ENCODE data around the gene CAMK4.

Gene CAMK4

DNA sequence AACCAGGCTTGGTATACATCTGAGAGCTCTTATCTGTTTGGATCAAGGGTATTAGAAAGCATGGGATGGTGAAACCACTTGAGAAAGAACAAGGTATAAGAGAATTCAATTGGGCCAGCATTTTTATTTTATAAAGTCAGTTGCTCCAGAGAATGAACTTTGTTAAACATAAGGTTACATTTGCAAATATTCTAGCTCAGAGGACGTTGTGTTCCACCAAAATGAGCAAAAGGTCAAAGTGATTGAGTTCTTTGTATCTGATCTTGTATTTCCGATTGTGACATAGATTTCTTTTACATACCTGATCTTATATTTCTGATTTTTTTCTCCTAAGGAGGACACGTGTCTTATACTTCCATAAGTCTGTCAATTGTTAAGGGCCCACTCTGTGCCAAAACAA lies 296.7 kb downstream of the CAMK4 start:
- H3K9me3 ChIP-seq (ENCODE audit: severe bottlenecking): no peaks in the 10 kb centered on the region
- ATAC-seq (ENCODE audit: low read depth) (no peak), DNase-seq (ENCODE audit: low spot score) (no peak)
- TF ChIP-seq, protein P1, sequence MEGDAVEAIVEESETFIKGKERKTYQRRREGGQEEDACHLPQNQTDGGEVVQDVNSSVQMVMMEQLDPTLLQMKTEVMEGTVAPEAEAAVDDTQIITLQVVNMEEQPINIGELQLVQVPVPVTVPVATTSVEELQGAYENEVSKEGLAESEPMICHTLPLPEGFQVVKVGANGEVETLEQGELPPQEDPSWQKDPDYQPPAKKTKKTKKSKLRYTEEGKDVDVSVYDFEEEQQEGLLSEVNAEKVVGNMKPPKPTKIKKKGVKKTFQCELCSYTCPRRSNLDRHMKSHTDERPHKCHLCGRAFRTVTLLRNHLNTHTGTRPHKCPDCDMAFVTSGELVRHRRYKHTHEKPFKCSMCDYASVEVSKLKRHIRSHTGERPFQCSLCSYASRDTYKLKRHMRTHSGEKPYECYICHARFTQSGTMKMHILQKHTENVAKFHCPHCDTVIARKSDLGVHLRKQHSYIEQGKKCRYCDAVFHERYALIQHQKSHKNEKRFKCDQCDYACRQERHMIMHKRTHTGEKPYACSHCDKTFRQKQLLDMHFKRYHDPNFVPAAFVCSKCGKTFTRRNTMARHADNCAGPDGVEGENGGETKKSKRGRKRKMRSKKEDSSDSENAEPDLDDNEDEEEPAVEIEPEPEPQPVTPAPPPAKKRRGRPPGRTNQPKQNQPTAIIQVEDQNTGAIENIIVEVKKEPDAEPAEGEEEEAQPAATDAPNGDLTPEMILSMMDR (IDR thresholded peaks at IDR 0.05; ENCODE audit: poor library complexity, severe bottlenecking): no peak
- H3K4me3 ChIP-seq (ENCODE audit: severe bottlenecking): no peak overlapping the region
- no peaks in the 10 kb centered on the region for H3K27me3 ChIP-seq (ENCODE audit: insufficient read depth, poor library complexity, severe bottlenecking)
- no peaks in the 10 kb centered on the region for H3K36me3 ChIP-seq (ENCODE audit: low read depth)
- H3K4me1 ChIP-seq (ENCODE audit: insufficient read depth, poor library complexity, severe bottlenecking): no peaks in the 10 kb centered on the region
- H3K27ac ChIP-seq (ENCODE audit: poor library complexity, severe bottlenecking): no peak overlapping the region

DNA sequence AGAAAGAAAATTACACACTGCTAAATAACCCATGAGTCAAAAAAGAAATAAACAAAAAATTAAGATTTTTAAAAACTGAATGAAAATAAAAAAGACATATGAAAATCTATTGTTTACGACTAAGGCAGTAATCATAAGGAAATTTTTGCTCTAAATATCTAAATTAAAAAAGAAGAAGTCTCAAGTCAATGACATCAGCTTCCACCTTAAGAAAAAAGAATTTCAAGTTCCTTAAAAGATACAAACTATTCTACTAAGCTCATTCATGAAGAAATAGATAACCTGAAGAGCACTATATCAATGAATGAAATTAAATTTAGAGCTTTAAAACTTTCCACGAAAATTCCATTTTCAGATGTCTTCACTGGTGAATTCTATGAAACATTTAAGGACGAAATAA lies 303.9 kb downstream of the CAMK4 start:
- TF ChIP-seq, protein P1 (IDR thresholded peaks at IDR 0.05; ENCODE audit: poor library complexity, severe bottlenecking): no peak
- H3K27ac ChIP-seq (ENCODE audit: poor library complexity, severe bottlenecking): no peak overlapping the region
- H3K4me3 ChIP-seq (ENCODE audit: severe bottlenecking): no peak overlapping the region
- DNase-seq (ENCODE audit: low spot score) (no peak), ATAC-seq (ENCODE audit: low read depth) (no peak)
- H3K36me3 ChIP-seq (ENCODE audit: low read depth): no peaks in the 10 kb centered on the region
- no peaks in the 10 kb centered on the region for H3K27me3 ChIP-seq (ENCODE audit: insufficient read depth, poor library complexity, severe bottlenecking)
- peaks cover 14% of the 10 kb centered on the region for H3K4me1 ChIP-seq (ENCODE audit: insufficient read depth, poor library complexity, severe bottlenecking)
- no peaks in the 10 kb centered on the region for H3K9me3 ChIP-seq (ENCODE audit: severe bottlenecking)

DNA sequence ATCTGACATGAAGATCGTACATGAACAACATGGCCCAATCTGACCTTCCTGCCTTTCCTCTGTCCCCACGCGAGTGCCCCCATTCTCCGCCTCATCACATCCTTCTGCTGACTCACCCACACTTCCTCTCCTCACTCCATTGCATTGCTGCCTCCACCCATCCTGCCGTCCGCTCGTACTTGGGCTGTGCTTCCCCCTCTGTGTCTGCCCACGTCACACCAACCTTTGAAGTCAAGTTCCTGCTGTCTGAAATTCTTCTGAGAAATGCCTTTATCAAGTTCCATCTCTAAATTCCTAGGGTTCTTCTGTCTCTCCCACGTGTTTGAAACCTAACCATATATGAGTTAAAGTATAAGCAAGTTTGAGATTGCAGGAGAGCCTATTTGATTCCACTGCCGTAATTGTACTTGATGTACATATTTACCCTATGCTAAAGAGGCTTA lies 306.1 kb downstream of the CAMK4 start:
- ATAC-seq (ENCODE audit: low read depth) (peak; percentile 96), DNase-seq (ENCODE audit: low spot score) (peak; percentile 74)
- H3K27me3 ChIP-seq (ENCODE audit: insufficient read depth, poor library complexity, severe bottlenecking): no peaks in the 10 kb centered on the region
- no peaks in the 10 kb centered on the region for H3K9me3 ChIP-seq (ENCODE audit: severe bottlenecking)
- TF ChIP-seq, protein P1 (IDR thresholded peaks at IDR 0.05; ENCODE audit: poor library complexity, severe bottlenecking): no peak
- H3K36me3 ChIP-seq (ENCODE audit: low read depth): no peaks in the 10 kb centered on the region
- peaks cover 14% of the 10 kb centered on the region for H3K4me1 ChIP-seq (ENCODE audit: insufficient read depth, poor library complexity, severe bottlenecking)
- H3K4me3 ChIP-seq (ENCODE audit: severe bottlenecking): no peak overlapping the region
- peak overlapping the region; percentile 59 for H3K27ac ChIP-seq (ENCODE audit: poor library complexity, severe bottlenecking)

DNA sequence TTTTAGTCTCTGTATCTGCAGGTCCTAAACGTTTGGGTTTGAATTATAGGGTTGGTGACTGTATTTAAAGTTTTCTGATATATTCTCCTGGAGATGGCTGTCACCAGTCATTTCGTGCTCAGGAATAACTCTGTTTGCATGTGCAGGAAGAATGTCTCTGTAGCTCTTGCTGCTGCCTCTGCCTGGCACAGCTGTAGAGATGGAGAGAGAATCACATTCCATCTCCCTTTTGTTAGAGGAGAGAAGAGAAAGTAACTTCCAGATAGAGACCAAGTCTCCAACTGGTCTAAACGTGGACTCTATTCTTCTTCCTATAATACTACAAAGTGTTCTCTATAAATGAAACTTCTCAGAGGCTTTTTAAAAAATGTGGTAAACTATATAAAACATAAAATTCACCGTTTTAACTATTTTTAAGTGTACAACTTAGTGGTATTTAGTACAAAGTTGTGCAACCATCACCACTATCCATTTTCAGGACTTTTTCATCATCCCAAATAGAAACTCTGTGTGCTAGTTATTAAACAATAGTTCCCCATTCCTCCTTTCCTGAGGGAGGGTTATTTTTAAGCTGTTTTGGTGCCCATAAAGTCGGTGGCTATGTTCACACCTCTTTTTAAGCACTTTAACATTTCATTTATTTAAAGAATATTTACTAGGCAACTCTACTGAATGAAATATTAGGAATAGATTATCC lies 308.9 kb downstream of the CAMK4 start:
- no peaks in the 10 kb centered on the region for H3K9me3 ChIP-seq (ENCODE audit: severe bottlenecking)
- H3K4me3 ChIP-seq (ENCODE audit: severe bottlenecking): no peak overlapping the region
- no peak for ATAC-seq (ENCODE audit: low read depth)
- no peaks in the 10 kb centered on the region for H3K36me3 ChIP-seq (ENCODE audit: low read depth)
- H3K4me1 ChIP-seq (ENCODE audit: insufficient read depth, poor library complexity, severe bottlenecking): peaks cover 14% of the 10 kb centered on the region
- no peak overlapping the region for H3K27ac ChIP-seq (ENCODE audit: poor library complexity, severe bottlenecking)
- H3K27me3 ChIP-seq (ENCODE audit: insufficient read depth, poor library complexity, severe bottlenecking): no peaks in the 10 kb centered on the region
- DNase-seq (ENCODE audit: low spot score): no peak
- TF ChIP-seq, protein P1 (IDR thresholded peaks at IDR 0.05; ENCODE audit: poor library complexity, severe bottlenecking): no peak

DNA sequence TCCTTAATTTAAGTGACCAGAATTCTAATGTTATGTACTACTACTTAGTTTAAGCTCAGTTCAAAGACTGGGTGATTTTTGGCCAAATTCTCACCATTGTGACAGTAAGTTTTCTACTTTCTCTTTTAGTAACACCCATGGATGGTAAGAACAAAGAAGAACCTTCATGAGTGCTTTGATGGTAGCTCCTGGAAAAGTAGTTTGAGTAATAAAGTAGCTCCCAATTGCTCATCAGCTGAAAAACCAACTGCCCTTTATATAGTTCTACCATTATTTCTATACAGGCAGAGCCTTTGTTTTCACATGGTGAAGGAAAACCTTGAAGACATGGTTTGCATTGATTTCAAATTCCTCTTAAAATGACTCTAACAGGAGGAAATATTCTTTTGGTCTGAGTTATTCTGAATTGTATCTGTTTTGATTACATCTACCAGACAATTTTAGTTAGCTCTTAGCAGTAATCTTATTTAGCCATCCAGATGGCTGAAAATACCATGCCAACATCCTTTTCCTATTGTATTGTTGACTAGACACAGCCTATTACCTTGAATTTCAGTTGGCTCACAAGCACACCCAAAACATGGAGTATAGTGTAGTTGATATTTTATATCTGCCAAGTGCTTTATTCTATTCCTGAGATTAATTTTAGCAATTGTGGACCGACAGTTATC lies 311.8 kb downstream of the CAMK4 start:
- H3K4me1 ChIP-seq (ENCODE audit: insufficient read depth, poor library complexity, severe bottlenecking): peaks cover 3% of the 10 kb centered on the region
- TF ChIP-seq, protein P1 (IDR thresholded peaks at IDR 0.05; ENCODE audit: poor library complexity, severe bottlenecking): no peak
- no peak for ATAC-seq (ENCODE audit: low read depth)
- H3K9me3 ChIP-seq (ENCODE audit: severe bottlenecking): no peaks in the 10 kb centered on the region
- no peaks in the 10 kb centered on the region for H3K36me3 ChIP-seq (ENCODE audit: low read depth)
- no peak for DNase-seq (ENCODE audit: low spot score)
- H3K27ac ChIP-seq (ENCODE audit: poor library complexity, severe bottlenecking): no peak overlapping the region
- no peak overlapping the region for H3K4me3 ChIP-seq (ENCODE audit: severe bottlenecking)
- no peaks in the 10 kb centered on the region for H3K27me3 ChIP-seq (ENCODE audit: insufficient read depth, poor library complexity, severe bottlenecking)
